KMS-11 (cell line): ENCODE measurements around the gene LIMS2.

Experiments used
- H2AFZ ChIP-seq: fragments of 200-600 bp; sonication (generic); 2 replicates; pipeline ENCODE4 v1.6.1; 2016; ENCODE audit warnings: antibody characterized with exemption, mixed run types, low read depth
- H3K27ac ChIP-seq: fragments of 200-600 bp; sonication (generic); 2 replicates; pipeline ENCODE4 v1.6.1; 2016; ENCODE audit warnings: mild to moderate bottlenecking, mixed run types
- H3K27me3 ChIP-seq: fragments of 200-600 bp; sonication (generic); 2 replicates; pipeline ENCODE4 v1.6.1; 2017; ENCODE audit warnings: mild to moderate bottlenecking, low read depth, mixed run types, moderate library complexity; ENCODE audit not compliant: insufficient read depth
- H3K36me3 ChIP-seq: fragments of 200-600 bp; sonication (generic); 2 replicates; pipeline ENCODE4 v1.6.1; 2017; ENCODE audit warnings: mild to moderate bottlenecking, mixed run types; ENCODE audit not compliant: insufficient read depth
- H3K4me1 ChIP-seq: fragments of 200-600 bp; sonication (generic); 2 replicates; pipeline ENCODE4 v1.6.1; 2016; ENCODE audit warnings: mild to moderate bottlenecking, low read depth, mixed run types; ENCODE audit not compliant: poor library complexity, severe bottlenecking
- H3K4me2 ChIP-seq: fragments of 200-600 bp; sonication (generic); 2 replicates; pipeline ENCODE4 v1.7.0; 2016; ENCODE audit warnings: mild to moderate bottlenecking, mixed run types
- H3K4me3 ChIP-seq: fragments of 200-600 bp; sonication (generic); IDR thresholded peaks from 2 replicates; pipeline ENCODE4 v1.6.1; 2017; ENCODE audit warnings: low read depth, low read length, mixed read lengths; ENCODE audit not compliant: insufficient read depth
- H3K79me2 ChIP-seq: fragments of 200-600 bp; sonication (generic); 2 replicates; pipeline ENCODE4 v1.6.1; 2016; ENCODE audit warnings: low read depth, mixed run types; ENCODE audit not compliant: insufficient read depth
- H3K9ac ChIP-seq: fragments of 200-600 bp; sonication (generic); 2 replicates; pipeline ENCODE4 v1.6.1; 2016; ENCODE audit warnings: mild to moderate bottlenecking, mixed run types
- H4K20me1 ChIP-seq: fragments of 200-600 bp; sonication (generic); 2 replicates; pipeline ENCODE4 v1.6.1; 2016; ENCODE audit warnings: mild to moderate bottlenecking, mixed run types; ENCODE audit not compliant: insufficient read depth
- CTCF ChIP-seq: fragments of 200-600 bp; sonication (generic); conservative IDR thresholded peaks from 2 replicates; pipeline ENCODE4 v1.6.1; 2017; ENCODE audit warnings: low read depth, mild to moderate bottlenecking, antibody characterized with exemption, low read length, moderate library complexity, mixed read lengths

LIMS2 gene

DNA sequence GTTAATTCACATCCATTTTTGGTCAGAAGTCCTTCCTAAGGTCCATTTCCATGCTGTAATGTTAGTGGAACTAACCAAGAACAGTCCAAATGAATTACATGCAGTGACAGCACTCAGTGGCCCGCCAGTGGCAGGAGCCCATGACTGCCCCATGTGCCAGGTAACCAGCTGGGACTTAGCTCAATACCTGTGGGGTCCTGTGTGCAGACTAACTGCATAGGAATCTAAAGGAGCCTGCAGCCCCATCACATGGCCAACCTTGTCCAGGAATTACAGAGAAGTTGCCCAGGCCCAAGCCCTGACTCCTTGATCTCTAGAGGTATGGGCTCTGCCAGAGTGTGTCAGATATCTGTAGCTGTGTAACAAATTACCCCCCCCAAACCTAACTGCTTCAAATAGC is 64.8 kb downstream of the LIMS2 start:
- Histone ChIP-seq H3K4me1 (no peaks in the 10 kb centered on the region), H3K27ac (no peak overlapping the region), H3K9ac (no peak overlapping the region), H4K20me1 (no peaks in the 10 kb centered on the region), H3K27me3 (no peaks in the 10 kb centered on the region), H3K36me3 (no peaks in the 10 kb centered on the region), H3K4me2 (no peak overlapping the region), H2AFZ (no peak overlapping the region), H3K79me2 (no peaks in the 10 kb centered on the region), H3K4me3 (no peak overlapping the region)
- TF ChIP-seq CTCF, result no peak

DNA sequence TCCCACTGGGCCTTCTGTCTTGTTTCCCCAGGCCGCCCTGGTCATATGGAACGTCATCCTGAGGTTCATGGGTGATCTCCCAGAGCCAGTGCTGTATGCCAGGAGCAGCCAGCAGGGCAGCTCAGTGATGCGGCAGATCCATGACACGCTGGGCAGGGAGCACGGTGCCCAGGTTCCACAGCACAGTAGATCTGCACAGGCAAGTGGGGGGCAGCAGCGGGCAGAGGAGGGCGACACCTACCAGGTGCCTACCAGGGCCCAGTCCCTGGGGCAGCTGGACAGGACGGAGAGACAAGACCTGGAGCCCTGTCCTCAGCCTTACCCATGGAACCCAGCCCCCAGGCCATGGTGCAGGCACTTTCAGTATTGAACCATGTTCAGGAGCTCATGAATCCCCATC is 65.5 kb downstream of the LIMS2 start:
- no peak overlapping the region for H3K27ac ChIP-seq
- H2AFZ ChIP-seq, result no peak overlapping the region
- H3K36me3 ChIP-seq, result no peaks in the 10 kb centered on the region
- no peak overlapping the region for H3K4me3 ChIP-seq
- no peaks in the 10 kb centered on the region for H3K4me1 ChIP-seq
- no peak overlapping the region for H3K9ac ChIP-seq
- H3K27me3 ChIP-seq, result no peaks in the 10 kb centered on the region
- no peak for TF ChIP-seq CTCF
- no peaks in the 10 kb centered on the region for H4K20me1 ChIP-seq
- no peaks in the 10 kb centered on the region for H3K79me2 ChIP-seq
- no peak overlapping the region for H3K4me2 ChIP-seq

DNA sequence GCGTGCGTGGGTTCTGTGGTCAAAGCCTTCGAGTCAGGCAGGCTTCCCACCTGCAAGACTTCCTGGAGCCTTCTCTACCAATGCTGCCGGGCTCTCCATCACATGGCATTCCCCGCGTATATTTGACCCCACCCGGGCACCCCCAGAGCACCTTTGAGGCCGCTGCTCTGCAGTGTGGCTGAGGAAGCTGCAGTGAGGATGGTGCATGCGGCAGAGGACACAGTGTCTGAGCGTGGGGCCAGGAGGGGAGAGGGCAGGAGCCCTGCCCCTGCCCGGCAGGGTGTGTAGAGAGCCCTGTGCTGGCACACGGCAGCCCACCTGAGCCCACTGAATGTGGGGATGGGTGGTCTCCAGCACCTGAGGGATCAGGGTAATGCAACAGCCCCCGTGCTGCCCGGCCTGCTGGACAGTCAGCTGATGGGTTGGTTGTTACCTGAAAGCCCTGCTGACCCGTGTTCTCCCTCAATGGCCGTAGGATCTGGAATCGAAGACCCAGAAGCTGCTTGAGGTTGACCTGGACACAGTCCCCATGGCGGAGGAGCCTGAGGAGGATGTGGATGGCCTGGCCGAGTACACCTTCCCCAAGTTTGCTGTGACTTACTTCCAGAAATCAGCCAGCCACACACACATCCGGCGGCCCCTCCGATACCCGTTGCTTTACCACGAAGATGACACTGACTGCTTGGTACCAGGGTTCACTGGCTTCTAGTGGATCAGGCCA is 66.1 kb downstream of the LIMS2 start:
- Histone ChIP-seq H4K20me1 (no peaks in the 10 kb centered on the region), H3K27ac (no peak overlapping the region), H2AFZ (no peak overlapping the region), H3K4me1 (no peaks in the 10 kb centered on the region), H3K9ac (no peak overlapping the region), H3K4me2 (no peak overlapping the region), H3K4me3 (no peak overlapping the region), H3K36me3 (no peaks in the 10 kb centered on the region), H3K27me3 (no peaks in the 10 kb centered on the region), H3K79me2 (no peaks in the 10 kb centered on the region)
- TF ChIP-seq CTCF, result no peak

- no peak overlapping the region for H2AFZ ChIP-seq
- no peaks in the 10 kb centered on the region for H3K36me3 ChIP-seq
- H4K20me1 ChIP-seq, result no peaks in the 10 kb centered on the region
- H3K9ac ChIP-seq, result no peak overlapping the region
- H3K4me1 ChIP-seq, result no peaks in the 10 kb centered on the region
- no peak overlapping the region for H3K27ac ChIP-seq
- no peaks in the 10 kb centered on the region for H3K27me3 ChIP-seq
- H3K79me2 ChIP-seq, result no peaks in the 10 kb centered on the region
- H3K4me2 ChIP-seq, result no peak overlapping the region
- no peak for TF ChIP-seq CTCF
- no peak overlapping the region for H3K4me3 ChIP-seq
Observed at GRCh38 chr2:127608061-127609030, 67.0 kb downstream of the LIMS2 start.
